Thyroid gland (tissue), 4 donors: Measurements from ENCODE around the gene SPOCK2.

ENCODE experiments used
- CTCF ChIP-seq, 6 experiments: fragments of 200-600 bp in 3 of 6; fragments of 450-650 bp in 3 of 6; sonication (generic) in 3 of 6; IDR thresholded peaks; one replicate each; pipeline ENCODE4 v1.5.1; 2016 to 2019; ENCODE audit warnings: antibody characterized with exemption in 6 of 6, mild to moderate bottlenecking in 2 of 6, inconsistent platforms in 1 of 6, moderate library complexity in 1 of 6
- POLR2A ChIP-seq, 2 donors: fragments of 450-650 bp; IDR thresholded peaks; one replicate each; pipeline ENCODE4 v1.6.1; 2017; ENCODE audit warnings: antibody characterized with exemption in 2 of 2, mild to moderate bottlenecking in 2 of 2, moderate library complexity in 1 of 2

- TF ChIP-seq CTCF (IDR thresholded peaks at IDR 0.05): no peak
- no peak for TF ChIP-seq POLR2A (IDR thresholded peaks at IDR 0.05)
Observed at GRCh38 chr10:72109636-72110157, 21.3 kb upstream of the SPOCK2 start.
